Thoracic aorta (tissue), 2 donors: ENCODE measurements around the gene GRAP2. TPM values are rescaled to one million over a fixed set of nuclear protein-coding genes. Genes with fewer than 3 reads are reported as not detected.

Source experiments
- ATAC-seq: fragments of 150-250 bp; one replicate; pipeline ENCODE4 v1.8.0; 2017; ENCODE audit warnings: low read depth; ENCODE audit not compliant: insufficient number of reproducible peaks, low FRiP score
- DNase-seq: peaks from one replicate; pipeline ENCODE4 v3.0.0-alpha.2; 2020; ENCODE audit warnings: low spot score
- H3K27ac ChIP-seq, 2 donors: fragments of 200-600 bp; sonication (generic); 1 replicate in 1 of 2; 2 replicates in 1 of 2; pipeline ENCODE4 v1.5.1; 2016; ENCODE audit warnings: mild to moderate bottlenecking in 2 of 2, moderate library complexity in 2 of 2
- H3K27me3 ChIP-seq: fragments of 200-600 bp; sonication (generic); replicated peaks from 2 replicates; pipeline ENCODE4 v1.6.0; 2016; ENCODE audit warnings: mild to moderate bottlenecking; ENCODE audit not compliant: insufficient read depth
- H3K36me3 ChIP-seq: fragments of 200-600 bp; sonication (generic); one replicate; pipeline ENCODE4 v1.5.1; 2016
- H3K4me1 ChIP-seq, 2 donors: fragments of 200-600 bp; sonication (generic); 1 replicate in 1 of 2; 2 replicates in 1 of 2; pipeline versions ENCODE4 v1.5.1 to v1.6.0; 2016; ENCODE audit warnings: low read depth in 2 of 2, mild to moderate bottlenecking in 1 of 2; ENCODE audit not compliant: control insufficient read depth in 1 of 2
- H3K4me3 ChIP-seq: fragments of 200-600 bp; sonication (generic); 2 replicates; pipeline ENCODE4 v1.5.1; 2016; ENCODE audit warnings: mild to moderate bottlenecking
- H3K9me3 ChIP-seq: fragments of 200-600 bp; sonication (generic); 2 replicates; pipeline ENCODE4 v1.5.1; 2016
- total RNA-seq, 2 donors: library from RNA; depleted of rRNA; stranded (reverse); fragments of >200 nt; gene quantifications; one replicate each; pipeline versions ENCODE4 v1.1.0 to v1.2.3, GENCODE V29; 2016
- TF ChIP-seq, protein P1 (sequence below): fragments of 200-600 bp; sonication (generic); IDR thresholded peaks from one replicate; pipeline ENCODE4 v1.5.1; 2019; ENCODE audit warnings: antibody characterized with exemption

Gene GRAP2
- total RNA-seq, 2 donors from 2014 or later, result 1.8 TPM

DNA sequence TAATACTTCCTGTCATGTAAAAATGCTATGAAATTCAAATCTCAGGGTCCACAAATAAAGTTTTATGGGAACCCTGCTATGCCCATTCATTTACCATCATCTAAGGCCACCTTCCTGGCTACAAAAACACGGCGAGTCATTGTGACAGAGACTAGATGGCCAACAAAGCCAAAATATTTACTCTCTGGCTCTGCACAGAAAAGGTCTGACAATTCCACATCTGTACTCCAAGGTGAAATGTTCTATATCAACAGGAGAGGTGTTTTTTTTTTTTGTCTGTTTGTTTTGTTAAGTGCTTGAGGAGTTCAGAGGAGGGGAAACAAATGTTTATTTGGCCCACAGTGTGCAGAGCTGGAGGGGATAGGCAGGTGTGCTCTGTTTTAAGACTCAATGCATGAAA, 40.7 kb downstream of the GRAP2 start:
- Histone ChIP-seq H3K36me3 (no peaks in the 10 kb centered on the region), H3K4me3 (no peak overlapping the region), H3K27ac (no peak overlapping the region), H3K4me1 (no peaks in the 10 kb centered on the region), H3K9me3 (no peaks in the 10 kb centered on the region), H3K27me3 (no peaks in the 10 kb centered on the region)
- no peak for ATAC-seq
- DNase-seq, result no peak
- TF ChIP-seq, protein P1, sequence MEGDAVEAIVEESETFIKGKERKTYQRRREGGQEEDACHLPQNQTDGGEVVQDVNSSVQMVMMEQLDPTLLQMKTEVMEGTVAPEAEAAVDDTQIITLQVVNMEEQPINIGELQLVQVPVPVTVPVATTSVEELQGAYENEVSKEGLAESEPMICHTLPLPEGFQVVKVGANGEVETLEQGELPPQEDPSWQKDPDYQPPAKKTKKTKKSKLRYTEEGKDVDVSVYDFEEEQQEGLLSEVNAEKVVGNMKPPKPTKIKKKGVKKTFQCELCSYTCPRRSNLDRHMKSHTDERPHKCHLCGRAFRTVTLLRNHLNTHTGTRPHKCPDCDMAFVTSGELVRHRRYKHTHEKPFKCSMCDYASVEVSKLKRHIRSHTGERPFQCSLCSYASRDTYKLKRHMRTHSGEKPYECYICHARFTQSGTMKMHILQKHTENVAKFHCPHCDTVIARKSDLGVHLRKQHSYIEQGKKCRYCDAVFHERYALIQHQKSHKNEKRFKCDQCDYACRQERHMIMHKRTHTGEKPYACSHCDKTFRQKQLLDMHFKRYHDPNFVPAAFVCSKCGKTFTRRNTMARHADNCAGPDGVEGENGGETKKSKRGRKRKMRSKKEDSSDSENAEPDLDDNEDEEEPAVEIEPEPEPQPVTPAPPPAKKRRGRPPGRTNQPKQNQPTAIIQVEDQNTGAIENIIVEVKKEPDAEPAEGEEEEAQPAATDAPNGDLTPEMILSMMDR, result no peak

DNA sequence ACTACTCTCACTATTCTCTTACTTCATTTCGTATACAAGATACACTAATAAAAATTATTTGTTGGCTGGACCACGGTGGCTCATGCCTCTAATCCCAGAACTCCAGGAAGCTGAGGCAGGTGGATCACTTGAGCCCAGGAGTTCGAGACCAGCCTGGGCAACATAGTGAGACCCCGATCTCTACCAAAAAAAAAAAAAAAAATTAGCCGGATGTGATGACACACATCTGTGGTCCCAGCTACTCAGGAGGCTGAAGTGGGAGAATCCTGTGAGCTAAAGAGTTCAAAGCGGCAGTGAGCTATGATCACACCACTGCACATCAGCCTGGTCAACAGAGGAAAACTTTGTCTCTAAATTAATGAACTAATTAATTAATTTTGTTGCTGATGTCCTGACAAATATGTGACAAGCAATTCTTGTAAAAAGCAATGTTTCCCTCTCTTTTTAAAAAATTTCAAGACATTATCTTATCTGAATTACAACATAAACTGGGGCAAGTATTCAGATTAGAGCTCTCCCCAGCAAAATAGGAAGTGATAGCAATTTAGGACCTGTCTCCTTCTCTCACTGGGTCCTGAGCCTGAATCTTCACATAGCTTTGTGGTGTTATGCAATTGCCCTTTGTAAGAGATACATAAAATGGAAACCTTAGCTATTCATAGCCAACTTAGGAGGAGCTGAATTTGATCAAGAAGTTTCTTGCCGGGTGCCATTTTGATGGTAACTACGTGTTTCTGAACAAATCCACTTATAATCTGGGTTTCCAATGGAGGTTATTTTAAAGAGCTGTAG, 41.8 kb downstream of the GRAP2 start:
- ATAC-seq (no peak), DNase-seq (no peak)
- H3K36me3 ChIP-seq, result no peaks in the 10 kb centered on the region
- H3K4me1 ChIP-seq, result no peaks in the 10 kb centered on the region
- TF ChIP-seq, protein P1, result no peak
- H3K9me3 ChIP-seq, result no peaks in the 10 kb centered on the region
- no peak overlapping the region for H3K4me3 ChIP-seq
- H3K27me3 ChIP-seq, result no peaks in the 10 kb centered on the region
- H3K27ac ChIP-seq, result no peak overlapping the region

DNA sequence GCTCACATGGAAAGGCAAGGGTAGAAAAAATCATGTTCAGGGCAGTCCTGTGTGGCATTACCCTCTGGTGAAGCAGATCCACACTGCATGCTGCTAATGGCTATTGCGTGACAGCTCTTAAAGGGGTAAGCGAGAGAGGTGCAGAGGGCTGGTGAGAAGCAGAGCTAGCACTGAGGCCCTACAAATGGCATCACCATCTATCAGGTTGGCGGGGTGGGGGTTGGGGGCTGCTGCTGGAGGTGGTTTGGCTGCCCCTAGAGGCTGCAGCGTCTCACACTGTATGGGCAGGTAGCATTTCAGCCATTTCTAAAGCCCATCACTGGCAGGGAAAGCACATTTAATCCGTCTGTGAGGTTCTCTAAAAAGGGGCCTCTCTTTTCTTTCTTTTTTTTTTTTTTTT, 42.5 kb downstream of the GRAP2 start:
- H3K27ac ChIP-seq, result no peak overlapping the region
- no peak overlapping the region for H3K4me3 ChIP-seq
- TF ChIP-seq, protein P1, result no peak
- H3K9me3 ChIP-seq, result no peaks in the 10 kb centered on the region
- ATAC-seq, result no peak
- no peaks in the 10 kb centered on the region for H3K36me3 ChIP-seq
- H3K4me1 ChIP-seq, result no peaks in the 10 kb centered on the region
- no peak for DNase-seq
- H3K27me3 ChIP-seq, result no peaks in the 10 kb centered on the region

DNA sequence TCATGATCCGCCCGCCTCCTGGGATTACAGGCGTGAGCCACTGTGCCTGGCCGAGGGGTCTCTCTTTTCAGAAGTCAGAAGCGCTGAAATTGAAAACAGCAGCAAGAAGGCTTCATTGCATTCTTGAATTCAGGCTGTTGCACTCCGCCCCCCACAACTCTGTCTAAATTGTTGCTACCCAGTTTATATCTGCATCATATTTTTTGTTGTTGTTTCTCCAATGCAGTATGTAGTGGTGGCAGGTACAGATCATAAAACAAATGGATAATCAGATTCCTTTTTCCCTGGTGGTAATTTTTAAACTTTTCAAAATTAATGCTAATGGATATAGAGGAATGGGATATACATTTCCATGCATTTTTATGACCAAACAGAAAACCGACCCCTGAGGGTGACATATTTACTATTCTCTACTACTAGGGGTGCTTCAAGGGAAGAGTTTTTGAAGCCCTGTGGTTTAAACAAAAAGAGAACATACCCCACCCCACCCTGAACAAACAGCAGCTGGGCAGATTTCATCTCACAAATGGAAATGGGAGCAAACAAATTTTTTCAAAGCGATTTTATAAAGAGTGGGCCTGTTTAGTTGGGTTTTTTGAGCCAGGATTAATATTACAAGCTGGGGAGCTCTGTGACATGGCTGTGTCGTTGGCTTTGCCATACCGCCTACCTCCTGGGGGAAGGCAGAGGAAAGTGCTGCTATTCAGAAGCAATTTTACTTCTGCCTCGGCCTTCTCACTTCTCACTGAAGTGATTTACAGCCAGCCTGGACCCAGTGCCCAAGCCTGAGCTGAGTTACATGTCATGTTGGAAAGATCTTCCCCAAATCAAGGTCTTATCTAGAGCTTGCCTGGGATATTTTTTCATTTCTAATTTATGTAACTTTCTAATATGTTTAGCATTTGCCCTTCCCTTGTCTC, 43.3 kb downstream of the GRAP2 start:
- Histone ChIP-seq H3K4me1 (no peaks in the 10 kb centered on the region), H3K36me3 (no peaks in the 10 kb centered on the region), H3K27ac (no peak overlapping the region), H3K9me3 (no peaks in the 10 kb centered on the region), H3K4me3 (no peak overlapping the region), H3K27me3 (no peaks in the 10 kb centered on the region)
- TF ChIP-seq, protein P1, result no peak
- ATAC-seq (no peak), DNase-seq (no peak)

DNA sequence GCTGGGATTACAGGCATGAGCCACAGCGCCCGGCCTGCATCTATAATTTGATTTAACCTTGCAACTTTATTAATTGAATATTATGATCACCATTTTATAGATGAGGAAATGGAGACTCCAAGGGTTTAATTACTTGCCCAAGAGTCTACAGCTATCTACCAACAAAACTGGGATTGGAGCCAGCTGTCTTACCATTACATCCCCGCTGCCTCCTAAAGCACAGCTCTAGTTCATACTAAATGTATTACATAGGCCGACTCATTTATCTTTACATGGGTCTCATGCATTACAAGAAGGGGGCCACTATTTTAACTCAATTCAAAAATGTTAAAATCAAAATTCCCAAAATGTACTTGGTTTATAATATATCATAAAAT, 45.2 kb downstream of the GRAP2 start:
- no peak overlapping the region for H3K4me3 ChIP-seq
- H3K27me3 ChIP-seq, result peaks cover 3% of the 10 kb centered on the region
- no peak for DNase-seq
- no peaks in the 10 kb centered on the region for H3K36me3 ChIP-seq
- H3K4me1 ChIP-seq, result no peaks in the 10 kb centered on the region
- TF ChIP-seq, protein P1, result no peak
- no peak for ATAC-seq
- H3K9me3 ChIP-seq, result no peaks in the 10 kb centered on the region
- no peak overlapping the region for H3K27ac ChIP-seq
